ENCODE measurements around the gene RNFT2. TPM values are rescaled to one million over a fixed set of nuclear protein-coding genes. Genes with fewer than 3 reads are reported as not detected.
A peak's percentile ranks its signal among the peaks of the same experiment; 100 is the strongest.

RNFT2 gene
- total RNA-seq, 4 donors from 2014 or later: 0.31 to 0.54 TPM; not detected in 2

DNA sequence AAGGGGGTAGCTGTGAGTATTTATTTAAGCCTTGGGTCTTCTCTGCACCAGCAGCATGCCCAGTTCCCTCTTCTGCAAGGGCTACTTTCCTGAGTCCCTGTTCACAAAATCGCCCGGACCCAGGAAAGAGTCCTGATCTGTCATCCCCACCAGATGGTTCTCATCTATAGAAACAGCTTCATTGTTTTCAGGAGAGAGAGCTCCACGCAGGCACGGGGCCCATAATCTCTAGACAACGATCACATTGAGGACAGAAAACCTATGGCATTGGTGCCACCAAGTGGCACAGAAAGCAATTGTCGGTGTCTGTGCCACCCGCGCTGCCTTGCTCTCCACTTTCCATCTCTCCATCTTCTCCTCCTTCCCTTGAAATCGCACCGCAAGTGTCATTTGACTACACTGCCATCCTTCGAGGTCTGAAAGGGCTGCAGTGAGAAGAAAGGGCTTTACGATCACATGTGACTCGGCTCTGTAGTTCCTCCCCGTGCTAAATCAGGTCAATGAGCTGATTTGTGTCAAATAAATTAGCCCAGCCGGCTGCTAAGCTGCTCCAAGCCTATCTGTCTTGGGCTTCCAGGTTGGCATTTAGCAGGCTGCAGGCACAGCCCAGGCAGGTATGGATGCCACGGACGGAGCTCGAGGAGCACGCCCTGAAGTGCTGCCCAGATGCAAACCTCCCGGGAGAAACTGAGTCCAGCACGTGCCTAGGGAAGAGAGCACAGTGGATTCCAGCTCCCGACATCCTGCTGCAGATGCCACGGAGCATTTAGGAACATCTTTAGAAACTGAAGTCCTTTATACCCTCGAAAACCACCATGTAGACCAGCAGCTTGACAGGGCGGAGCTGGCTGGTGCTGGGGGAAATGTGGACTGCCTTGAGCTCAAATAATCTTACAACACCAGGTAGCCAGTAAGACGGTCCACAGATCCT lies 29.0 kb upstream of the RNFT2 start:
- Histone ChIP-seq H3K4me3 (peak overlapping the region in 1 of 2 donors; percentile 12), H3K36me3 (peaks cover 0 to 7% of the 10 kb centered on the region in 2 donors), H3K9me3 (no peaks in the 10 kb centered on the region), H3K27me3 (no peaks in the 10 kb centered on the region), H3K27ac (no peak overlapping the region), H3K4me1 (peaks cover 0 to 15% (median 7%) of the 10 kb centered on the region in 3 donors)
- TF ChIP-seq EP300 (IDR thresholded peaks at IDR 0.05): no peak
- TF ChIP-seq POLR2A (IDR thresholded peaks at IDR 0.05): no peak
- TF ChIP-seq, protein P1, sequence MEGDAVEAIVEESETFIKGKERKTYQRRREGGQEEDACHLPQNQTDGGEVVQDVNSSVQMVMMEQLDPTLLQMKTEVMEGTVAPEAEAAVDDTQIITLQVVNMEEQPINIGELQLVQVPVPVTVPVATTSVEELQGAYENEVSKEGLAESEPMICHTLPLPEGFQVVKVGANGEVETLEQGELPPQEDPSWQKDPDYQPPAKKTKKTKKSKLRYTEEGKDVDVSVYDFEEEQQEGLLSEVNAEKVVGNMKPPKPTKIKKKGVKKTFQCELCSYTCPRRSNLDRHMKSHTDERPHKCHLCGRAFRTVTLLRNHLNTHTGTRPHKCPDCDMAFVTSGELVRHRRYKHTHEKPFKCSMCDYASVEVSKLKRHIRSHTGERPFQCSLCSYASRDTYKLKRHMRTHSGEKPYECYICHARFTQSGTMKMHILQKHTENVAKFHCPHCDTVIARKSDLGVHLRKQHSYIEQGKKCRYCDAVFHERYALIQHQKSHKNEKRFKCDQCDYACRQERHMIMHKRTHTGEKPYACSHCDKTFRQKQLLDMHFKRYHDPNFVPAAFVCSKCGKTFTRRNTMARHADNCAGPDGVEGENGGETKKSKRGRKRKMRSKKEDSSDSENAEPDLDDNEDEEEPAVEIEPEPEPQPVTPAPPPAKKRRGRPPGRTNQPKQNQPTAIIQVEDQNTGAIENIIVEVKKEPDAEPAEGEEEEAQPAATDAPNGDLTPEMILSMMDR (IDR thresholded peaks at IDR 0.05): peak in 3 of 4 experiments; percentile 46 to 62 (median 62)
- no peak for TF ChIP-seq POLR2AphosphoS5 (IDR thresholded peaks at IDR 0.05)
- WGBS, 2 donors (ENCODE audit: low coverage in 1 of 2): 10 to 16% methylated on average over 12 of the region's 26 CpGs
- ATAC-seq: peak; percentile 50

DNA sequence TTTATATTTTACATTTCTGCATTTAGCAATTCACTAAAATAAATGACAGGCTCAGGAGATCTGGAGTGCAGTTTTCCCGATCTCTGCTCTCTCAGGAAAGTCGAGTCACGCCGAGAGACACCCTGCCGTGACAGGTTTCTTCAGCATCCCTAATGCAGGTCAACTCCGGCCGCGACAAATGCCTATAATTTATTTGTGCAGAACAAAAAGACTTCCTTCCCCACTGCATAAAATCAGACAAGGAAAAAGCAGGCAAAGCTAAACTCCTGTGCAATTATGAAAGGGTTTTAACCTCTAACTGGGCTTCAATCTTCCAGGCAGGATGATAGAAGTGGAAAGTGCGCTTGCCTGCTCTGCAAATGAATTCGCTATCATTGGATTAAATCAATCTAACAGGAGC lies 28.3 kb upstream of the RNFT2 start:
- WGBS, 2 donors (ENCODE audit: low coverage in 1 of 2): 54 to 62% methylated on average over 5 to 10 of the region's 10 CpGs
- Histone ChIP-seq H3K4me1 (peaks cover 0 to 18% (median 7%) of the 10 kb centered on the region in 3 donors), H3K4me3 (no peak overlapping the region), H3K27me3 (no peaks in the 10 kb centered on the region), H3K9me3 (no peaks in the 10 kb centered on the region), H3K27ac (no peak overlapping the region), H3K36me3 (peaks cover 0 to 7% of the 10 kb centered on the region in 2 donors)
- no peak for TF ChIP-seq EP300 (IDR thresholded peaks at IDR 0.05)
- TF ChIP-seq, protein P1 (IDR thresholded peaks at IDR 0.05): no peak
- TF ChIP-seq POLR2A (IDR thresholded peaks at IDR 0.05): no peak
- TF ChIP-seq POLR2AphosphoS5 (IDR thresholded peaks at IDR 0.05): no peak
- no peak for ATAC-seq

DNA sequence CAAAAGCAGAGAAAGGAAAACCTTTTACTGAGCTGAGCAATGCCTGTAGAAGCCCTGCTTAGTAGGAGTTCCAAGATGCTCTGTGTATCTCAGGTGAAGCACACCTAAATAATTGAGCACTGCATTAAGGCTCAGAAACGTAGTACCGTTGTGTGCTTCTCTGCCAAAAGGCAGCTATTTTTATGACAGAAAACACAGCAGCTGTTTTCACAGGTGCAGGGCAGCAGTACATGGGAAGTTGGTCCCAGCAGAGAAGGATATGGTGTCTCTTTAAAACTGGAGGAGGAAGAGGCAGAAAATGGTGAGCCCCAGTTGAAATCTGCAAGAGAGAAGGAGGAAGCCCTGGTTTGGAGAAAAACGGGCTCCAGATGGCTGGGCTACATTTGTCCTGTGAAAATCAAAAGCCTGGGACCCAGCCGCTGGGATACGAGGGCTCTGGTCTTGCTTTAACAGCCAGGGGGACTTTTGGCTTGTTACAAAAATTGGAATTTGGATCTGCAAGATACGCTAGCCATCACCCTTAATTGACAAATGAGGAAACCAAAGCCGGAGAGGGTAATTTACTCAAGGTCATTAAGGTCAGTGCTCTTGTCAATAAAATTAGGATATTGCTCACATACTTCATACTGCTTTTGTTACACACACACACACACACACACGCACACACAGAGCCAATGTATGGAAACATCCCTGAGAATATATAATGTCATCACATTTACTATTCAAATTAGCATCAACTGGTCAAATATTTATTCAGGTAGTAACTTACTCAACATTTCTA lies 27.6 kb upstream of the RNFT2 start:
- ATAC-seq: no peak
- Histone ChIP-seq H3K9me3 (no peaks in the 10 kb centered on the region), H3K4me3 (no peak overlapping the region), H3K27me3 (no peaks in the 10 kb centered on the region), H3K4me1 (peaks cover 0 to 18% (median 7%) of the 10 kb centered on the region in 3 donors), H3K36me3 (peaks cover 0 to 13% of the 10 kb centered on the region in 2 donors), H3K27ac (no peak overlapping the region)
- TF ChIP-seq POLR2A (IDR thresholded peaks at IDR 0.05): no peak
- TF ChIP-seq, protein P1 (IDR thresholded peaks at IDR 0.05): no peak
- 48 to 62% methylated on average over 7 to 8 of the region's 8 CpGs for WGBS, 2 donors (ENCODE audit: low coverage in 1 of 2)

DNA sequence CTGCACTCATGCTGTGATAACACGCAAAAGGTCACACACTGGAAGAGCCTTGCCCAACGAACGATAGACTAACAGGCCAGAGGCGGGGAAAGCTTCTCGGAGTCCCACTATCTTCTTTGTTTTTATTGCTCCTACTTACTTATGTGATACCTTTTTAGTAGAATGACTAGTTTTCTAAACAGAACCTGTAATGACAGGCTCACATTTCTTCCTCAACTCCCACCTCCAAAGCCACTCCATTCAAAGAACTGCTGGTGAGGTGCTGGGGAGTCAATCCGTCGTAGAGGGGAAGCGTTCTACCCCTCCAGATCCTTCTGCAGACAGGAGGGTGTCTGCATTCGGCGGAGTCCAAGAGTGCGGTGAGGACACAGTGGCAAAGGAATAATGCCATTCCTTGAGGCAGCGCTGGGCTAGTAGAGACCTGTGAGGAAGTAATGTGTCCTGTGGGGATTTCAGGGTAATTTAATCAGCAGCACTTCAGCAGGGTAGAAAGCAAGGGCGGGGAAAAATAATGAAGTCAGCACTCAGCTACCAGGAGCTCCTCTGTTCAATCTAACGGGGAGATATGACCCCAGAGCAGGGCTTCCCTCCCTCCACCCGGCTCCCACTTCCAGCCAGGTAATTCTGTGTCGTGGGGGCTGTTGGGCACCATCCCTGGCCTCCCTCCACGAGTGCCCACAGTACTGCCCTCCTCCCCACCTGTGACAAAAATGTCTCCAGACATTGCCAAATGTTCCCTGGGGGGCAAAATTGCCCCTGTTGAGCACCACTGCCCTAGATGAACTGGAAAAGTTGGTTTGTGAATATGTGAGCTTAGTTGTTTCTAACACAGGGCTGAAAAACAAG lies 25.4 kb upstream of the RNFT2 start:
- Histone ChIP-seq H3K4me3 (no peak overlapping the region), H3K27ac (no peak overlapping the region)

More for the DNA sequence above, 25.4 kb upstream of the RNFT2 start:
- WGBS, 2 donors (ENCODE audit: low coverage in 1 of 2): 81% methylated on average over 5 to 6 of the region's 17 CpGs
- ATAC-seq: no peak
- TF ChIP-seq EP300 (IDR thresholded peaks at IDR 0.05) (no peak), POLR2AphosphoS5 (IDR thresholded peaks at IDR 0.05) (no peak), POLR2A (IDR thresholded peaks at IDR 0.05) (no peak)
- TF ChIP-seq, protein P1 (IDR thresholded peaks at IDR 0.05): no peak
- Histone ChIP-seq H3K36me3 (peaks cover 0 to 34% of the 10 kb centered on the region in 2 donors), H3K27me3 (no peaks in the 10 kb centered on the region), H3K9me3 (no peaks in the 10 kb centered on the region), H3K4me1 (peaks cover 0 to 20% (median 7%) of the 10 kb centered on the region in 3 donors)

All from gastroesophageal sphincter (tissue), 4 donors.